ENCODE data around the gene IL1RAPL2.
"Not testable (repeated sequence)": the region's sequence is repeated elsewhere in the genome, so short reads cannot be mapped to it uniquely, and the experiment has no call there.

DNA sequence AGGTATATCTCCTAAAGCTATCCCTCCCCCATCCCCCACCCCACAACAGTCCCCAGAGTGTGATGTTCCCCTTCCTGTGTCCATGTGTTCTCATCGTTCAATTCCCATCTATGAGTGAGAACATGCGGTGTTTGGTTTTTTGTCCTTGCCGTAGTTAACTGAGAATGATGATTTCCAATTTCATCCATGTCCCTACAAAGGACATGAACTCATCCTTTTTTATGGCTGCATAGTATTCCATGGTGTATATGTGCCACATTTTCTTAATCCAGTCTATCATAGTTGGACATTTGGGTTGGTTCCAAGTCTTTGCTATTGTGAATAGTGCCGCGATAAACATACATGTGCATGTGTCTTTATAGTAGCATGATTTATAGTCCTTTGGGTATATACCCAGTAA, 348.7 kb downstream of the IL1RAPL2 start:
- TF ChIP-seq, protein P1, sequence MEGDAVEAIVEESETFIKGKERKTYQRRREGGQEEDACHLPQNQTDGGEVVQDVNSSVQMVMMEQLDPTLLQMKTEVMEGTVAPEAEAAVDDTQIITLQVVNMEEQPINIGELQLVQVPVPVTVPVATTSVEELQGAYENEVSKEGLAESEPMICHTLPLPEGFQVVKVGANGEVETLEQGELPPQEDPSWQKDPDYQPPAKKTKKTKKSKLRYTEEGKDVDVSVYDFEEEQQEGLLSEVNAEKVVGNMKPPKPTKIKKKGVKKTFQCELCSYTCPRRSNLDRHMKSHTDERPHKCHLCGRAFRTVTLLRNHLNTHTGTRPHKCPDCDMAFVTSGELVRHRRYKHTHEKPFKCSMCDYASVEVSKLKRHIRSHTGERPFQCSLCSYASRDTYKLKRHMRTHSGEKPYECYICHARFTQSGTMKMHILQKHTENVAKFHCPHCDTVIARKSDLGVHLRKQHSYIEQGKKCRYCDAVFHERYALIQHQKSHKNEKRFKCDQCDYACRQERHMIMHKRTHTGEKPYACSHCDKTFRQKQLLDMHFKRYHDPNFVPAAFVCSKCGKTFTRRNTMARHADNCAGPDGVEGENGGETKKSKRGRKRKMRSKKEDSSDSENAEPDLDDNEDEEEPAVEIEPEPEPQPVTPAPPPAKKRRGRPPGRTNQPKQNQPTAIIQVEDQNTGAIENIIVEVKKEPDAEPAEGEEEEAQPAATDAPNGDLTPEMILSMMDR (IDR thresholded peaks at IDR 0.05): not testable (repeated sequence)
- TF ChIP-seq RCOR1 (IDR thresholded peaks at IDR 0.05; ENCODE audit: low read depth, low read length); CHD4 (IDR thresholded peaks at IDR 0.05; ENCODE audit: borderline replicate concordance): not testable (repeated sequence)
